C4-2B (cell line): ENCODE measurements around the gene NPEPL1.

ENCODE experiments used
- ZFX ChIP-seq: fragments of 450-650 bp; IDR thresholded peaks from 2 replicates; pipeline ENCODE4 v1.6.1; 2017
- TF ChIP-seq, protein P1 (sequence below): fragments of 450-650 bp; conservative IDR thresholded peaks from 2 replicates; pipeline ENCODE4 v1.5.1; 2017; ENCODE audit warnings: mild to moderate bottlenecking

DNA sequence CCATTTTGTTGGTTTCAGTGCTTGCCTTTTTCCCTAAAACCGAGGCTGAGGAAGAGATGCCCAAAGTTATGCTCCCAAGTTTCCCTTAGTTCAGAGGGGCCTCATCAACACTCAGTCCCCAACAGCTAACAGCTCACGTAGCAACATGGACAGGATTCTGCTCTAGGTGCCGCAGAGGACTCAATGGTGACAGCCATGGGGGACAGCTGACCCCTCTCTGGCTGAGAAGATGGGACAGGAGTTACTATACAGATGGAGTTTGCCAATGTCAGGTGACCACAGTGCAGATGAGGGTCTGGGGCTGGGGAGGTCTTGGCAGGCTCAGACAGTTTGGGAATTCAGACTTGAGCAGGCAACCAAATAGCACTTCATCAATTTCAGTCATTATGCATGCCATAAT, 67.3 kb downstream of the NPEPL1 start:
- TF ChIP-seq, protein P1, sequence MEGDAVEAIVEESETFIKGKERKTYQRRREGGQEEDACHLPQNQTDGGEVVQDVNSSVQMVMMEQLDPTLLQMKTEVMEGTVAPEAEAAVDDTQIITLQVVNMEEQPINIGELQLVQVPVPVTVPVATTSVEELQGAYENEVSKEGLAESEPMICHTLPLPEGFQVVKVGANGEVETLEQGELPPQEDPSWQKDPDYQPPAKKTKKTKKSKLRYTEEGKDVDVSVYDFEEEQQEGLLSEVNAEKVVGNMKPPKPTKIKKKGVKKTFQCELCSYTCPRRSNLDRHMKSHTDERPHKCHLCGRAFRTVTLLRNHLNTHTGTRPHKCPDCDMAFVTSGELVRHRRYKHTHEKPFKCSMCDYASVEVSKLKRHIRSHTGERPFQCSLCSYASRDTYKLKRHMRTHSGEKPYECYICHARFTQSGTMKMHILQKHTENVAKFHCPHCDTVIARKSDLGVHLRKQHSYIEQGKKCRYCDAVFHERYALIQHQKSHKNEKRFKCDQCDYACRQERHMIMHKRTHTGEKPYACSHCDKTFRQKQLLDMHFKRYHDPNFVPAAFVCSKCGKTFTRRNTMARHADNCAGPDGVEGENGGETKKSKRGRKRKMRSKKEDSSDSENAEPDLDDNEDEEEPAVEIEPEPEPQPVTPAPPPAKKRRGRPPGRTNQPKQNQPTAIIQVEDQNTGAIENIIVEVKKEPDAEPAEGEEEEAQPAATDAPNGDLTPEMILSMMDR = no peak
- no peak for TF ChIP-seq ZFX
